ENCODE results near the gene INPP5D.
"Not testable (repeated sequence)": the region's sequence is repeated elsewhere in the genome, so short reads cannot be mapped to it uniquely, and the experiment has no call there.

The INPP5D gene

DNA sequence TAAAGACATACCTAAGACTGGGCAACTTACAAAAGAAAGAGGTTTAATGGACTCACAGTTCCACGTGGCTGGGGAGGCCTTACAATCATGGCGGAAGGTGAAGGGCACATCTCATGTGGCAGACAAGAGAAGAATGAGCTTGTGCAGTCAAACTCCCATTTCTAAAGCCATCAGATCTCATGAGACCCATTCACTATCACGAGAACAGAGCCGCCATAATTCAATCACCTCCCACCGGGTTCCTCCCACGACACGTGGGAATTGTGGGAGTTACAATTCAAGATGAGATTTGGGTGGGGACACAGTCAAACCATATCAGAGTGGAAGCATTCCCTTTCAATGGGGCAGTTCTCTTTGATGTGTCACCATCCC is 39.7 kb downstream of the INPP5D start:
- DNase-seq, result not testable (repeated sequence)

DNA sequence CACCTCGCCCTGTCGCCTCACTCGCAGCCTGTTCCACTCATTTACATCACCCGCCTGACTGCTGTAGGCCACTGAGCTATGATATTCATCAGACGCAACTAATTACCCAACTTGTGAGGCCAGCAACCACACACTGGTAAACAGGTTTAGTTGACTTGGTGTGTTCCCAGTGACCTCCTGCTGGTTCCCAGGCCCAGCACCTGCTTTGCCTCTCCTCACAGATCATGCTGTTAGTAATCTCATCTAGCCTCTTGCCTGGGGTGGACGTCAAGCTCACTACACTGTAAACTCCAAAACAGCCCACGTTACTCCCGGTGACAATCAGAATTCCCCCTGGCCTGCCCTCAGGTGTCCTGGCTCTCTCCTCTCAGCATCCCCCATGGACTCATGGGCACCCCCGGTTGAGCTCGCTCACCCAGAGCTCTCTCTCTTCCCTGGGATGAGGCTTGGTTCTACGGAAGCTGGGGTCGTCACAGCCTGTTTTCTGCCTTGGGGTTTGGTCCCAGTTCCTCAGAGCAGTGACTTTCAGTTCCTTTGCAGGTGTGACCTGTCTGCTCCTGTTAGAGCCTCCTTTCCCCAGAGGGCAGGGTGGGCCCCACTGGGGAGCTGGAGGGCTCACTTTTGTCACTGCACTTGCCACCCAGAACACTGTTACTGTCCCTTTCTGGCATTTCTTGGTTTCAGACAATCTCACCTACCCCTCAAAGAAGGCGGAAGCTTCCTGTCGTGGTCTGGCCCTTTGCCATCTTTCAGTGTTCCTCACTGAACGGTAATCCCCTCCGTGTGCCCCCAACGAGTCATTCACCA is 40.3 kb downstream of the INPP5D start:
- no peak for DNase-seq

DNA sequence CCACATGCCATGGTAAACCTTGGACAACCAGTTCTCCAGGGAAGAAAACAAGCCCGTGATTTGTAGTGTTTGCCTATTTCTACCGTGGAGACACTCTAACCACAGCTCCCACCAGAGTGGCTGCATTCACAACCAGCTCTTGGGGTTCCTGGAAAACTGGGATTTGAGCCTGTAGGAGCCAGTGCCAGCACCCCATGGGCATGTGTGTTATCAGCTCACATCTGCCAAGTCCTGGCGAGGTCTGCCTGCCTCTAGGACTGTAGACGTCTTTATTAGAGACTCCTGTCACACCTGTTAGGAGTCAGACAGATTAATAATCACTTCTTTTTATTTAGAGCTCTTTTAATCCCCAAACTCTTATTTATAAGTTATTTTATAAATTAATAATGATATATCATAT is 41.0 kb downstream of the INPP5D start:
- DNase-seq, result no peak

DNA sequence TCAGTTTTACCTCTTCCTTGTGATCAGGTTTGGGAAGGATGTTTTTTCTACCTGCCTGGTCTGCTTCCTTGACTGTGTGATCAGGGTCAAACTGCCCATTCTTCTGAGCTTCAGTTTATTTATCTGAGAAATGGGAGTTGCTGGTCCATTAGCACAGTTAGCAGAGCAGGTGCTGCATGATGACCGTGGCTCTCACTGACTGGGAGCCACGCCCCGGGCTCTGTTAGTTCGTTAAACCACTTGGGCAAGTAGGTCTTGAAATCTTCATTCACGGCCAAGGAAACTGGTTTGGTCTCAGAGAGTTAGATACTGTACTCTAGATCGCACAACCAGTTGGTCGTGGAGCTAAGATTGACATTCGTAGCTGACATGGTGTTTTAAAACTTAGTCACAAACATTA is 41.7 kb downstream of the INPP5D start:
- DNase-seq, result no peak

DNA sequence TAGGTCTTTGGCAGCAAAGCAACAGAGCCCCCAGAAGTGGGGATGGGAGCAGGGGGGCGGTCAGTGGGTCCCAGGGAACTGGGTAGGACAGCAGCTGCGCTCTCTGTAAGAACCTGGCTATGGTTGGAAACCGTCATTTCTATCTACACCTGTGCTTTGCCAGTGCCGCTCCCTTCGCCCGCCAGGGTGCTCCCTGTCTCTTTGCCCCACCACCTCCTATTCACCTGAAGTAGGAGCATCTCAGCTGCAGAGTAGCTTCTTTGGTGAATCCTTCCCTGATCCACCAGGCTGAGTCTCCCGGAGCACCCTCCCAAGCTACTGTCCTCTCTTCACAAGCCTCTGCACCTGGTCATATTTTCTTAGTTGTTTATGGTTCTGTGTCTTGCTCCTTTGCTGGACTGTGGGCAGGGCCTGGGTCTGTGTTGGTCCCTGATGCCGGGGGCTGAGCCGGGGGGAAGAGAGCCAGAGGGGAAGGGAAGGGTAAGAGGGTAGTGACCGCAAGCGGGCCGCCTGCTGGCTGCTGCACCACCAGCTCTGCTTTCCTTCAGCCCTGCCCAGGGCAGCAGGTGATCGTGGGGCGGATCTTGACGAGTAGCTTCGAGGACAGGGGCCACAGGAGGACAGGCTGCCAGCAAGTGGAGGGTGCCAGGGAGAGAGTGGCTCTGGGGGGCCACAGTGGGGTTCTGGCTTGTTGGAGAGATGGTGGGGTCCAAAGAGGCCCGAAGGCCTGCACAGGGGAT is 45.2 kb downstream of the INPP5D start:
- no peak for DNase-seq

DNA sequence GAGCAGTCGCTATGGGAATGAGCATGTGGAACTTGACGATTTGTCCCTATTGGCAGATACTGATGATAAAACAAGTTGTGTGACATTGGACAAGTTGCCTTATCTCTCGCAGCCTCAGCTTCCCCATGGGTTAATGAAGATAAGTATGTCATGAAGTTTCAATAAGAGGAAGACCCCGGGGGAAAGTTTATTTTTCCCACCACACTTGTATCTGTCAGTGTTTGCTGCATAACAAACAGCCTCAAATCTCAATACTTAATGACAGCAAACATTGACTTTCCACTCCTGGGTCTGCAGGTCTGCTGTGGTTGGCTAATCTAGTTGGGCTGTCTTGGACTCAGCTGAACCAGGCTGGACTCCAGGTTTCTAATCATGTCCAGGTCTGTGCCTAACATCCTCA is 45.8 kb downstream of the INPP5D start:
- no peak for DNase-seq

DNA sequence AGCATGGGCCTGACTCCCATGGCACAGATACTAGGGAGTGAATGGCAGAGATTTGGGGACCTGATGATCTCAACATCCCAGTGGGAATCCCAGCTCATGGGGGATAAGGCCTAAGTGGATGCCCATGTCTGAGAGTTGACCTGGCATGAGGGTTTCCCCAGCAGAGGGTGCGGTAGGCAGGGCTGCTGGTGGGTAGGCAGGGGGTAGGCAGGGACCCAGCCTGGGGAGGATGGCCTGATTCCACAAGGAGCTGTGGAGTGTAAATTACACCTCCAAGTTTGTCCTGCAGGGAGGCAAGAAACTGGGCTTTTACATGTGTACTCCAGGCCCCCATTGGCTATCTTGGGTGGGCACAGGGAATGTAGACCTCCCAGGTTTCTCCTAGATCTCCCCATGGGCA is 46.9 kb downstream of the INPP5D start:
- no peak for DNase-seq

DNA sequence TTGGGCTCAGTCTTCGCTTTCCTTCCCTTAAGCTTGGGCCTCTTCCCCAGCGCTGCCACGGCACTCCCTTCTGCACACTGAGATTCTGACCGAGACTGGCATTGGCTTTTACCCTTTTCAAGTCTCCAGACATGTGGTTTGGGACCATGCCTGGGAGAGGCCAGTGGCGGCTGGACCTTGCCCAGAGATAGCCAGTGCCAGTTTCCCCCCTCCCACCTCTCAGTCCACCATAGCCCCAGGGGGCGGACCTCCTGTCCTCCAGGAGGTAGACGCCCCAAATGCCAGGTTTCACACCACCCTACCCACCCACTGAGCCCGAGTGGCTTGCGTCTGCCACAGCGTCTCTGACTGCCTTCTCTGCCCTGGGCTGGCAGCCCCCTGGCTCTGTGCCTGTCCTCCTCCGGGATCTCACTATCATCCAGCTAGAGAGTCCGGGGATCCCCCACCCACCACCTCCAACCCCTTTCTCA is 47.7 kb downstream of the INPP5D start:
- DNase-seq, result no peak

DNA sequence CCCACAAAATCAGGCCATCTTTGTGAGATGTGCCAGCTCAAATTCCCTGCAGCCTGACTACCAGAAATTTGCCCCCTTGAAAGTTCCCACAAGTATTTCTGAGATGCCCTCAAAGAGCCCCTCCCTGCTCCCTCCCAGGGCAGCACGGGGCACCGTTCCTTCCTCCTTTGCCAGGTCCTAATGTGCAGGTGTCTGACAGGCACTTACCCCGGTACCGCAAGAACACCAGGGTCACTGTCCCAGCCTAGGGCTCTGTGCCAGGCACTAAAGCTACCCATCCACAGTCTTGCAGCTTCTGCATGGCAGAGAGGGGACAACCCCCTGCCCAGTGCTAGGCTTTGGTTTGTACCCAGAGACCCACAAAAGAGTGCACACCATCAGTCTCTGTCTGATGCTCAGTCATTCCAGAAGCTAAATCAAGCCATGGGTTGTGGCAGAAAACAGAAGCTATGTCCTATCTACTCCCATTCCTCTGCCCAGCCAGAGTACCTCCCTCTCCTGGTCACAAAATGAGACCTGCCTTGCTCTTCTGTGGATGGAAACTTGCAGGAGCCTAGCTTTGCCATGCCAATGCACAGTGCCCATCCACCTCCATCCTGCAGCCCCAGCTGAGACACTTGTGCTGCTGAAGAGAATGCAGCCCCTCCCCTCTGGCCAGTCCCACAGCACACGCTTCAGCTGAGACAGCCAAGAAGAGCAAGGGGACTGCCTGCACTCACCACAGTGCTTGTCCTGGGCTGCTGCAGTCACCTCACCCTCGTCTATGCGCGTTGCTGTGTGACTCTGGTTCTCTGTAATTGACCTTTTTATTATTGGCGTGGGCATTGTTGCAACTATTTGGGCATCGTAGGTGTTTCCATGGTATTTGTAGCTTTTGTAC is 48.7 kb downstream of the INPP5D start:
- DNase-seq, result no peak

DNA sequence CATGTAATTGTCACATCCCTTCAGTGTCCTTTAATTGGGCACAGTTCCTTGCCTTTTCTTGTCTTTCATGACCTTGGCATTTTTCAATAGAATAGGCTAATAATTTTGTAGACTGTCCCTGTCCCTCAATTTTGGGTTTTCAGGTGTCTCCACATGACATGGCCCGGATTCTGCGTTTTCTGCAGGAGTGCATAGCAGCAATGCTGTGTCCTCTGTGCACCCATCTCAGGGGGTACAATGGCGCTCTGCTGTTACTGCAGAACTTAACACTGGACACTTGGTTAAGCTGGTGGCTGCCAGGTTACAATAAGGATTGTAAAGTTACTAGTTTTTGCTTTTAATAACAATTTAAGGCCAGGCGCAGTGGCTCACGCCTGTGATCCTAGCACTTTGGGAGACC is 51.3 kb downstream of the INPP5D start:
- DNase-seq, result no peak

DNA sequence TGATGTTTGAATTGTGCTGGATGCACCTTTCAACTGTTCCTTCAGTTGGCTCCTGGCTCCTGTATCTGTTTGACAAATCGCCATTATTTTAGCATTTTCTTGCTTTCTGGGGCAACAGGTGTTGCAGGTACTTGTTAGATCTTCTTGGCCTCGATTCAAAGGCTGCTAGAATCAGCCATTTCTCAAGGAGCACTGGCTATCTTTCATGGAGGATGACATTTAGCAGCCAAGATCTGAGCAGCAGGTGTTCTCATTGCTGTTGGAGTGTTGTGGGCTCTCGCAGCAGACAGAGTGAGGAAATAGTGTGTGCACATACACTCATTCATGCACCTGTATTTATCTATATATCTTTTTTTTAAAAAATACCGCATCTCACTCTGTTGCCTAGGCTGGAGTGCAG is 52.2 kb downstream of the INPP5D start:
- no peak for DNase-seq

DNA sequence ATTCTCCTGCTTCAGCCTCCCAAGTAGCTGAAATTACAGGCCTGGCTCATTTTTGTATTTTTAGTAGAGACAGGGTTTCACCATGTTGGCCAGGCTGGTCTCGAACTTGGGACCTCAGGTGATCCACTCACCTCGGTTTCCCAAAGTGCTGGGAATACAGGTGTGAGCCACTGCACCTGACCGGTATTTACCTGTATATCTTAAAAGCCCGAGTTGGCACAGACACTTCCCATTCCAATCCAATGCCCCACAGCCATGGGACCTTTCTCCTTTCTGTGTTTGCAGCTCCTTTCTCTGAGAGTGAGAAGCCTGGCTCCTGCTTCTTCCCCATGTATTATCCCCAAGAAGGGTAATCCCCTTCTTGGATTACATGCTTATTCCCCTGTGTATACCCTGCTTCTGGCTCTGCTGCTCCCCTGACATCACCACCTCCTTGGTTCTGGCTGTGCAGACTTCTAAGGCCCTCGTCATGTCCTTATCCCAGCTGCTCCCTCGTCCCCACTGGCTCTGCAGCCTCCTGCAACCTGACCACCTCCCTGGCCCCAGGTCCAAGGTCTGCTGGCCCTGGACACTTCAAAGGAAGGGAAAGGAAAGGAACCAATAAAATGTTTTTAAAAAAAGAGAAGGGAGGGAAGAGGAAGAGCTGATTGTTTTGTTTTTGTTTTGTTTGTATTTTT is 52.8 kb downstream of the INPP5D start:
- DNase-seq, result no peak

DNA sequence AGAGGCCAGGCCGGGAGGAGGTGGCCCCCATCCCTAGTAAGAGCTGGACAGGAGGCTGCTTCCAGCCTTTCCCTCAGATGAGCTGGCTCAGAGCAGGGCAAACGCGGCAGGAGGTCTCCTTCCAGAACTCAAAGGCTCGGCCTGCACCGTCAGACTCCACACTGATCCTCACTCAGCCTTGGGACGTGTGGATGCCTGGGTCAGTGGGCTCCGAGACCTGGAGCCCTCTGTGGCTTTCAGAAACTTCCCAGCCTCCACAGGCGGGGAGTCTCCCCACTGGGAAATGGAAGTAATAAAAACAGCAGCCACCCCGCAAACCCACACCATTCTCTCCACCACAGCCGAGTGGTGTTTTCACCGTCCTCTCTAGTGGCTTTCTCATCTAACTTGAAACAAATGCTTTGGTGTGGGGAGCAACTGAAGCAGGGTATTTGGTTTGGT is 54.3 kb downstream of the INPP5D start:
- no peak for DNase-seq

DNA sequence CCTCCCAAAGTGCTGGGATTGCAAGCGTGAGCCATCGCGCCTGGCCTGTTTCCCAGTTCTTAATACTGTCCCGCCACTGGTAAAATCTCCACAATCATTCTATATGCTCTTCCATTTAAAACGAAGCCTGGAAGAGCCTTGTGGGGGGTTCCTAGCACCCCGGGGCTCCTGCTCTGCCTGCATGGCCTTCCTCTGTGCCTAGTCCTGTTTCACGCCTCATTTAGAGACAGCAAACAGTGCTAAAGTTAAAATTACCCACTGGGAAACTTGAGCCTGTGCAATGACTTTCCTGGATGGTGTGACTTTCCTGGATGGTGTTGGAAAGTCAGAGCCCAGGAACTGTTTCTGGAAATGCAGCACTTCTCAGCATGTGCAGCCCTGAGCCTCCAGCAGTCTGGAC is 55.0 kb downstream of the INPP5D start:
- no peak for DNase-seq

DNA sequence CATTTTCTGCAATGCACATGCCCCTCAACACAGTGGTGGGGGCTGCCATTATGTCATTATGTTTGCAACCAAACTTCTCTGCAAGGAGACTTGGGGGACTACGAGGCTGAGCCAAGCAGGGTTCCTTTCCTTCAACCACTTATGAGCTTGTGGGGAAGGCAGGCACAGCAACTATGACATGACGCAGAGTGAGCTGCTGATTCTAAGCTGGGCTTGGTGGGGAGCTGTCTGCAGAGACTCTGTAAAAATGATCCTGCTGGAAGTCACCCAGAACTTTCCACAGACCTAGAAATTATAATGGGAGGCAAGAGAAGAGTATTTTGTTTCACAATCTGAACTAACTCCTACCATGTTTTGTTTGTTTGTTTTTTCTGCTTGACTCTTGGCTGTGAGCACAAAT is 55.6 kb downstream of the INPP5D start:
- no peak for DNase-seq

DNA sequence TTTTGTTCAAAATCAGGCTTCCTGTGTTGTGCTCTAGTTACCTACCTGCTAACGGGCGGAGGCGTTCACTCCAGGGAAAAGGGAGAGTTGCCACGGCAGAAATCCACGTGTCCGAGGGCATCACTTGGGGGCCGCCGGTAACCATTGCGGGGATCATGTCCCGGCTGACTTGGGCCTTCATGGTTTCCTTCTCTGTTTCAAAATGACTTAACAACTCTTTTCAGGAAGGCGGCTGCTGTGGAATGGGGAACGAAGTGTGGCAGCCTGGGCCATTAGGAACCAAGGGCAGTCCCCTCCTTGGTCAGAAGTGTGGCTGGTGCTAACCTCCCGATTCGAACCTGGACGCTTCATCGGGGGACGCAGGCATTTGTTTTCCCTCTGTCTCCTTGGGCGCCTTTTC is 56.8 kb downstream of the INPP5D start:
- DNase-seq, result no peak

DNA sequence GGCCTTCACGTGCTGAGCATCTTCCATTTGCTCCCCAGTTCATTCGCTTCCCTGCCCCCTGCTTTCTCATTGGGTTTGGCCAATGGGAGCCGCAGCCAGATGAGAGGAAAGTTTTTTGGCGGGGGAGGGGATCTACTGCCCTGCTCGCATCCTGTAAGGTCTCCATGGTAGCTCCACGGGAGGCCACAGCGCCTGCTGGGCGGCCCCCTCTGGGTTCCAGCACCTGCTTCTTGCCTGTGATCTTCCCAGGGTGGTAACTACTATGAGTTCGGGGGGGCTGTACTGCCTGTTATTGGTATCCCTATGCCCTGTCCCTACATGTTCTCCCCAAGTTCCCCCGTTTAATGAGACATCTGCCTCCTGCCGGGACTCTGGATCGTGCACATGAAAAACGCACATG is 57.2 kb downstream of the INPP5D start:
- DNase-seq, result no peak

DNA sequence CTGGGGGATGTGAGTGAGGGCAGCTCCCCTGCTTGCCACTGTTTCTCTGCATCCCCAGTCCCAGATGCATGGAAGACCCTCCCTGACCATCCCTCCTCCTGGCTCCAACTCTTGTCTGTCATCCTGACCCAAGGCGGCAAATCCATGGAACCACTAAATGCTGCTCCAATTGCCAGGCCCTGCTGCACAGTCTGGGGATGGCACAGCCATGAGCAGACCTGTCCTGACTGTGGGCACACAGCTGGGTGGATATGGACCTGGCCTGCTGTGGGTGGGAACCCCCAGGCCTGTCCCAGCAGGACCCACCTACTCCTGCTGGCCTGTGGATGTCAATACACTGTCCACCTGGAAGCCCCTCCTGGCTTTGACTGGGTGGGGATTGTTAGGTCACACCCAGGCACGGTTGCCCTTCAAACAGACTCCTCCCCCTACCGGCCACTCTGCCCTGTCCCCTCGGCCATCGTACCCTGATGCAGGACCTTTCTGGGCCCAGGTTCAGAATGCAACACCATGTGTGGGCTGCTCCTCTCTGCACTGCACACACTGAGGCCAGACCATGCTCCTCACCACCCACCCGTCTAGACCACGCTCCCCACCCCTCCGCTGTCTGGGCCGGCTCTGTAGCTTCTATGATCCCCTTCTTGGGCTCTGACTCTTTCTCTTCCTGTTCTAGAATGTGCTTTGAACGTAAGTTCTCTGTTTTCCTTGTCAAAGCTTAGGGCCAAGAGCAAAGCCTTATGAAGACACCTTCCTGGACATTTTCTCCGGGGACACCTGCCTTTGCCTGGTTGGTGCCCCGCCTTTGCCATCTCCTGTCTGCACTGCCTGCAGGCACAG is 57.9 kb downstream of the INPP5D start:
- no peak for DNase-seq

DNA sequence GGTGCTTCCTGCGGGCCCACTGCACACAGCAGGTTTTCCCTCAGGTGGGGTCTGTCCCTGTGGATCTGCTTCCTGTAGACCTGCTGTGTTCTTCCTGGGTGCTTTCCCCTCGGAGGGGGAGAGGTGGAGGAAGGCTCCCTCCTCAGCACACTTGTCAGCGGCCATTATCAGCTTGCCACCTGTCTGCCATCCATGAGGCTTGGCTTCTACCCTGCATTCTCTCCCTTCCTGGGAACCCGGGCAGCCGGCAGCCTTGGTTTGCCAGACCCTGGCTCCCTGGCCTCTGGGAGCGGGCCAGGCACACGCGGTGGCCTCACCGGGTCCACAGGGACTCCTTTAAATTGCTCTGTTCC is 58.5 kb downstream of the INPP5D start:
- DNase-seq, result no peak

DNA sequence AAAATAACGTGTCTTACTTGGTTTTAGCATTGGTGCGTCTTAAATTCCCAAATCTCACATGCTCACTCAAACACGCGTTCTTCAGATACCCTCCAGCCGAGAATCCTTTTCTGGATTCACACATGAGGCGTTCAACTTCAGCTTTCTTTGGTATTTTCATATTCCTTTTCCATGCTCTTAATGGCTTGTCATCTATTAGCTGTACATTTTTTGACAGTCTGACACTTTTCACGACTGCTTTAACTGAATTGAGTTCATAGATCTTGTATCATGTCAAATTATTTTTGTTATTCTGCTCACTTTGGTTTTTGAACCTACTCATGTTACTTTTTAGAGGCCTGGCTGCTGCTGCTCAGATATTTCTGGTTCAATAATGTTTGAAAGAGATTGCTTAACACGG is 59.0 kb downstream of the INPP5D start:
- DNase-seq, result no peak

DNA sequence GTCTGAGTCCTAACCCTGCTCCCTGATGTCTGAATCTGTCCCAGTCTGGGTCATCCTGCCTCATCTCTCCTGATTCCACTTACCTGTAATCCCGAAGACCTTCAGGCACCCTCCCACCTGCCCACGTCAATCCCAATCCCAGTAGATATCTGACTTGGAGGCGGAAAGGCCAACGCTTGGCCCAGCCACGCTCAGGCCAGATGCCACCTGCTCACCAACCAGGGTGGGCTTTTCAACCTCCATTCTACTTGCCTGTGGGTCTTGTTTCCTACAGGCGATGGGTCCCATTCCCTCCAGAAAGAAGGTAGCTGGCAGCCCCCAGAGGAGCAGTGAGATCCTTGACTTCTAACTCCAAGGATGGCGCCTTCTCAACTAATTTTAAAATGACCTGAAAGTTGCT is 59.7 kb downstream of the INPP5D start:
- DNase-seq, result no peak

DNA sequence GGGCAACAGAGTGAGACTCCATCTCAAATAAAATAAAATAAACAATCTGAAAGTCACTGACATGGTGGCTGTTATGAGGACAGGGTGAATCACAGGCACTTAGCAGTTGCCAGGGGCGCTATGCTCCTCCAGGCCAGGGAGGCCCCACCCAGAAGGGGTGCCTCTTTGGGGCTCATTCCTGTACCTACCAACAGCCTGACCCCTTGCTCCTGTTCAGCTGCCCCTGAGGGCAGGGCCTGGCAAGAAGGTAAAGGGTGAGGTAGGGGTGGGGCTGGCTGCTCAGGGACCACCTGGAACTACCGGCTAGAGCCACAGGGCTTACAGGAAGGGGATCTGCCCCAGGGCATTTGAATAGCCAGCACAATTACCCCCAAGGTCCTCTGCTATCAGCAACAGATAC is 60.3 kb downstream of the INPP5D start:
- no peak for DNase-seq
